Panc1 (cell line): Measurements from ENCODE around the gene GRIK1. TPM values are rescaled to one million over a fixed set of nuclear protein-coding genes. Genes with fewer than 3 reads are reported as not detected.

Experiments
- ATAC-seq: fragments of 200-7000 bp; cut with Tn5 transposase; 2 replicates; pipeline ENCODE4 v1.9.1; 2020; ENCODE audit warnings: mild to moderate bottlenecking, moderate library complexity
- BruUV-seq: library from RNA; stranded (reverse); fragments of 400-500 nt; replicated peaks from 2 replicates; lab custom pipeline; 2021; lab: Mats Ljungman, UMichigan
- CTCF ChIA-PET: fragments of 300-600 bp; sonication (Branson Sonifier 250); formaldehyde crosslinking; loops from one replicate; lab custom pipeline; 2022; ENCODE audit warnings: antibody characterized with exemption; lab: Charles Lee
- POLR2A ChIA-PET: fragments of 300-600 bp; sonication (Branson Sonifier 250); formaldehyde crosslinking; loops from one replicate; lab custom pipeline; 2022; ENCODE audit warnings: antibody characterized with exemption; lab: Charles Lee
- DNase-seq: peaks from one replicate; pipeline ENCODE4 v3.0.0-alpha.2; 2010; ENCODE audit warnings: low read depth, low spot score
- H3K27ac ChIP-seq: 2 replicates; pipeline ENCODE4 v1.5.1; 2011; ENCODE audit warnings: mild to moderate bottlenecking, low read length, inconsistent platforms
- H3K27me3 ChIP-seq: fragments of 200-500 bp; sonication (Bioruptor generic); 2 replicates; pipeline ENCODE4 v1.6.0; 2014; ENCODE audit warnings: low read length, inconsistent platforms; ENCODE audit not compliant: control insufficient read depth, insufficient read depth
- H3K36me3 ChIP-seq: fragments of 200-500 bp; sonication (Bioruptor generic); 2 replicates; pipeline ENCODE4 v1.5.1; 2014; ENCODE audit warnings: inconsistent platforms, mild to moderate bottlenecking, low read length, moderate library complexity; ENCODE audit not compliant: control insufficient read depth, insufficient read depth
- H3K4me1 ChIP-seq: 2 replicates; pipeline ENCODE4 v1.5.1; 2011; ENCODE audit warnings: inconsistent platforms, mild to moderate bottlenecking, low read length, moderate library complexity; ENCODE audit not compliant: control insufficient read depth, insufficient read depth
- H3K4me3 ChIP-seq, 2 experiments: 2 replicates each; pipeline ENCODE4 v1.5.1; 2011 to 2012; ENCODE audit warnings: low read depth in 2 of 2, low read length in 2 of 2, mild to moderate bottlenecking in 2 of 2, inconsistent platforms in 1 of 2, moderate library complexity in 1 of 2
- H3K9me3 ChIP-seq: fragments of 200-500 bp; sonication (Bioruptor generic); 2 replicates; pipeline ENCODE4 v1.5.1; 2014; ENCODE audit warnings: low read depth, mild to moderate bottlenecking, inconsistent platforms, low read length, moderate library complexity; ENCODE audit not compliant: control insufficient read depth, insufficient read depth
- POLR2AphosphoS5 ChIP-seq: IDR thresholded peaks from 2 replicates; pipeline ENCODE4 v1.6.1; 2012; ENCODE audit warnings: mild to moderate bottlenecking, low read depth, low read length, moderate library complexity
- SIN3A ChIP-seq: IDR thresholded peaks from 2 replicates; pipeline ENCODE4 v1.6.1; 2012; ENCODE audit warnings: low read depth, mild to moderate bottlenecking, low read length, moderate library complexity, borderline replicate concordance; ENCODE audit not compliant: insufficient read depth
- TCF7L2 ChIP-seq: IDR thresholded peaks from 2 replicates; pipeline ENCODE4 v1.6.1; 2011; ENCODE audit warnings: mild to moderate bottlenecking, low read depth, low read length, inconsistent platforms
- in situ Hi-C: cut with HindIII; loops from 2 replicates; pipeline ENCODE4 v1.10.0; 2016; ENCODE audit warnings: low sequenced_read_pairs, low pct_unique_long_range_greater_than_20kb
- intact Hi-C: fragments of 100-400 bp; cut with micrococcal nuclease; formaldehyde crosslinking; loops from one replicate; pipeline ENCODE4 v1.10.0; 2022; ENCODE audit not compliant: unreplicated experiment
- total RNA-seq: library from RNA; stranded (reverse); gene quantifications from one replicate; pipeline ENCODE4 v1.2.1, GENCODE V29; 2021; ENCODE audit not compliant: unreplicated experiment
- TF ChIP-seq, protein P1 (sequence below): fragments of 450-650 bp; IDR thresholded peaks from 2 replicates; pipeline ENCODE4 v1.5.1; 2017; ENCODE audit warnings: mild to moderate bottlenecking
- TF ChIP-seq, protein P2 (sequence below), 2 experiments: IDR thresholded peaks; 2 replicates each; pipeline ENCODE4 v1.6.1; 2011 to 2012; ENCODE audit warnings: low read depth in 2 of 2, control low read depth in 1 of 2, low read length in 1 of 2, mild to moderate bottlenecking in 1 of 2, moderate library complexity in 1 of 2; ENCODE audit not compliant: insufficient read depth in 1 of 2

The GRIK1 gene
- total RNA-seq, 1 experiment from 2014 or later: not detected

DNA sequence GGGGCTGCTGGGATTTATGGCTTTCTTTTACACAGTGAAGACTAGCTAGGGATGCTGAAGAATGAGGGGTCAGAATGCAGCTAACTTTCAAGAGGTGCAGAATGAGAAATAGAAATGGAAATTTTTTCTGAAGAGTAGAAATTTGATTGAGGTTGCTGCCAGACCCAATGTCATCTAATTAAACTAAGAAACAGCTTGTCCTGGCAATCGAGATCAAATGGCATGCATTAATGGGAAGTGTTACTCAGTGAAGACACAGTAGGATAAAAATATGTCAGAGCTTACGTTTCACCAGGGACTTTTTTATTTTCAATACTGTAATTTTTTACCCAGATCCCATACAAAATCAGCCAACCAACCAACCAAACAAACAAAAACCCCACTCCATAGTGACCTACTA, 306.0 kb downstream of the GRIK1 start:
- intact Hi-C loops (no loop called here), in situ Hi-C loops (no loop called here)
- Histone ChIP-seq H3K9me3 (no peaks in the 10 kb centered on the region), H3K4me3 (no peak overlapping the region), H3K27ac (no peak overlapping the region), H3K27me3 (no peaks in the 10 kb centered on the region), H3K4me1 (no peaks in the 10 kb centered on the region), H3K36me3 (no peaks in the 10 kb centered on the region)
- ChIA-PET CTCF (no interaction called here), POLR2A (no interaction called here)
- DNase-seq: no peak
- TF ChIP-seq POLR2AphosphoS5 (no peak), TCF7L2 (no peak), SIN3A (no peak)
- TF ChIP-seq, protein P1, sequence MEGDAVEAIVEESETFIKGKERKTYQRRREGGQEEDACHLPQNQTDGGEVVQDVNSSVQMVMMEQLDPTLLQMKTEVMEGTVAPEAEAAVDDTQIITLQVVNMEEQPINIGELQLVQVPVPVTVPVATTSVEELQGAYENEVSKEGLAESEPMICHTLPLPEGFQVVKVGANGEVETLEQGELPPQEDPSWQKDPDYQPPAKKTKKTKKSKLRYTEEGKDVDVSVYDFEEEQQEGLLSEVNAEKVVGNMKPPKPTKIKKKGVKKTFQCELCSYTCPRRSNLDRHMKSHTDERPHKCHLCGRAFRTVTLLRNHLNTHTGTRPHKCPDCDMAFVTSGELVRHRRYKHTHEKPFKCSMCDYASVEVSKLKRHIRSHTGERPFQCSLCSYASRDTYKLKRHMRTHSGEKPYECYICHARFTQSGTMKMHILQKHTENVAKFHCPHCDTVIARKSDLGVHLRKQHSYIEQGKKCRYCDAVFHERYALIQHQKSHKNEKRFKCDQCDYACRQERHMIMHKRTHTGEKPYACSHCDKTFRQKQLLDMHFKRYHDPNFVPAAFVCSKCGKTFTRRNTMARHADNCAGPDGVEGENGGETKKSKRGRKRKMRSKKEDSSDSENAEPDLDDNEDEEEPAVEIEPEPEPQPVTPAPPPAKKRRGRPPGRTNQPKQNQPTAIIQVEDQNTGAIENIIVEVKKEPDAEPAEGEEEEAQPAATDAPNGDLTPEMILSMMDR: no peak
- TF ChIP-seq, protein P2, sequence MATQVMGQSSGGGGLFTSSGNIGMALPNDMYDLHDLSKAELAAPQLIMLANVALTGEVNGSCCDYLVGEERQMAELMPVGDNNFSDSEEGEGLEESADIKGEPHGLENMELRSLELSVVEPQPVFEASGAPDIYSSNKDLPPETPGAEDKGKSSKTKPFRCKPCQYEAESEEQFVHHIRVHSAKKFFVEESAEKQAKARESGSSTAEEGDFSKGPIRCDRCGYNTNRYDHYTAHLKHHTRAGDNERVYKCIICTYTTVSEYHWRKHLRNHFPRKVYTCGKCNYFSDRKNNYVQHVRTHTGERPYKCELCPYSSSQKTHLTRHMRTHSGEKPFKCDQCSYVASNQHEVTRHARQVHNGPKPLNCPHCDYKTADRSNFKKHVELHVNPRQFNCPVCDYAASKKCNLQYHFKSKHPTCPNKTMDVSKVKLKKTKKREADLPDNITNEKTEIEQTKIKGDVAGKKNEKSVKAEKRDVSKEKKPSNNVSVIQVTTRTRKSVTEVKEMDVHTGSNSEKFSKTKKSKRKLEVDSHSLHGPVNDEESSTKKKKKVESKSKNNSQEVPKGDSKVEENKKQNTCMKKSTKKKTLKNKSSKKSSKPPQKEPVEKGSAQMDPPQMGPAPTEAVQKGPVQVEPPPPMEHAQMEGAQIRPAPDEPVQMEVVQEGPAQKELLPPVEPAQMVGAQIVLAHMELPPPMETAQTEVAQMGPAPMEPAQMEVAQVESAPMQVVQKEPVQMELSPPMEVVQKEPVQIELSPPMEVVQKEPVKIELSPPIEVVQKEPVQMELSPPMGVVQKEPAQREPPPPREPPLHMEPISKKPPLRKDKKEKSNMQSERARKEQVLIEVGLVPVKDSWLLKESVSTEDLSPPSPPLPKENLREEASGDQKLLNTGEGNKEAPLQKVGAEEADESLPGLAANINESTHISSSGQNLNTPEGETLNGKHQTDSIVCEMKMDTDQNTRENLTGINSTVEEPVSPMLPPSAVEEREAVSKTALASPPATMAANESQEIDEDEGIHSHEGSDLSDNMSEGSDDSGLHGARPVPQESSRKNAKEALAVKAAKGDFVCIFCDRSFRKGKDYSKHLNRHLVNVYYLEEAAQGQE (IDR thresholded peaks at IDR 0.05; ENCODE audit: insufficient read depth in 1 of 2, low read depth in 2 of 2, low read length in 1 of 2): no peak
- BruUV-seq: no TSS peak
- ATAC-seq: no peak

DNA sequence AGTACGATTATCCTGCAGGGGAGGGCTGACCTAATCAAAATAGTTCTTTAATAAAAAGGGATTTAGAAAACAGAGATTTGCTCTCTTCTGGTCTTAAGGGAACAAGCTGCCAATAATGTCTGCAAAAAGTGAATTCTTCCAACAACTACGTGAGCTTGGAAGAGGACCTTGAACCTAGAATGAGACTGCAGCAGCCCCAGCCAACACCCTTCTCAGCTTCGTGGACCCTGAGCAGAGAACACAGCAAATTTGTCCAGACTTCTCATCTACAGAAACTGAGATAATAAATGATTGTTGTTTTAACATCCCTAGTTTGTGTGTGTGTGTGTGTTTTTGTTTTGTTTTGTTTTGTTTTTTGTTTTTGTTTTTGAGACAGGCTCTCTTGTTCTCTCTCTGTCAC, 309.4 kb downstream of the GRIK1 start:
- no TSS peak for BruUV-seq
- no peak overlapping the region for H3K4me3 ChIP-seq
- ATAC-seq (no peak), DNase-seq (no peak)
- TF ChIP-seq POLR2AphosphoS5: no peak
- TF ChIP-seq TCF7L2: no peak
- TF ChIP-seq SIN3A: no peak
- TF ChIP-seq, protein P2 (IDR thresholded peaks at IDR 0.05; ENCODE audit: insufficient read depth in 1 of 2, low read depth in 2 of 2, low read length in 1 of 2): no peak
- TF ChIP-seq, protein P1: no peak
- in situ Hi-C loops (no loop called here), intact Hi-C loops (no loop called here)
- H3K36me3 ChIP-seq: no peaks in the 10 kb centered on the region
- H3K27me3 ChIP-seq: no peaks in the 10 kb centered on the region
- ChIA-PET CTCF (no interaction called here), POLR2A (no interaction called here)
- H3K9me3 ChIP-seq: no peaks in the 10 kb centered on the region
- no peak overlapping the region for H3K27ac ChIP-seq
- H3K4me1 ChIP-seq: no peaks in the 10 kb centered on the region
